Fibroblast of pulmonary artery (primary cell): ENCODE measurements around the gene ASCC3.

Source experiments
- DNase-seq: peaks from one replicate; pipeline ENCODE4 v3.0.0-alpha.2; 2010; ENCODE audit warnings: low read depth
- H3K4me3 ChIP-seq: replicated peaks from 2 replicates; pipeline ENCODE4 v1.5.1; 2011; ENCODE audit warnings: low read depth, mild to moderate bottlenecking, control low read depth, low read length, moderate library complexity
- TF ChIP-seq, protein P1 (sequence below): IDR thresholded peaks from 2 replicates; pipeline ENCODE4 v1.5.1; 2011; ENCODE audit warnings: mild to moderate bottlenecking, control low read depth, low read length, inconsistent platforms; ENCODE audit errors: missing control alignments

The ASCC3 gene

DNA sequence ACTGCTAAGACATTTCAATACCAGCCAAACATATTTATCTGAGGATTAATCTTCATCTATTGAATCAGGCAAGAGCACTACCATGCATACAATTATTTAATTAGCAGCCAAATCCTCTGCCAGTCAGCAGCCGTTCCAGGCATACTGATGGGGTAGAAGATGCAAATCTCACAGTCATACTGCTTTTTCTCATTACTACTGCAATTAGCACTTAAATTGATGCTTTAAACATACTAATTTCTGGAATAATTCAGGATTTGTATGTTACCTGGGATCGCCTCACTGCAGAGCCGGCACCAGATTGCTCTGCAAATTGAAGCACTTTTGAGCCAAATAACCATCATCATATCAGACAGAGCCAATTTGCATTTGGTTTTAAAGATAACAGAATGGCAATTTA lies 366.5 kb downstream of the ASCC3 start:
- H3K4me3 ChIP-seq, result no peak overlapping the region
- TF ChIP-seq, protein P1, sequence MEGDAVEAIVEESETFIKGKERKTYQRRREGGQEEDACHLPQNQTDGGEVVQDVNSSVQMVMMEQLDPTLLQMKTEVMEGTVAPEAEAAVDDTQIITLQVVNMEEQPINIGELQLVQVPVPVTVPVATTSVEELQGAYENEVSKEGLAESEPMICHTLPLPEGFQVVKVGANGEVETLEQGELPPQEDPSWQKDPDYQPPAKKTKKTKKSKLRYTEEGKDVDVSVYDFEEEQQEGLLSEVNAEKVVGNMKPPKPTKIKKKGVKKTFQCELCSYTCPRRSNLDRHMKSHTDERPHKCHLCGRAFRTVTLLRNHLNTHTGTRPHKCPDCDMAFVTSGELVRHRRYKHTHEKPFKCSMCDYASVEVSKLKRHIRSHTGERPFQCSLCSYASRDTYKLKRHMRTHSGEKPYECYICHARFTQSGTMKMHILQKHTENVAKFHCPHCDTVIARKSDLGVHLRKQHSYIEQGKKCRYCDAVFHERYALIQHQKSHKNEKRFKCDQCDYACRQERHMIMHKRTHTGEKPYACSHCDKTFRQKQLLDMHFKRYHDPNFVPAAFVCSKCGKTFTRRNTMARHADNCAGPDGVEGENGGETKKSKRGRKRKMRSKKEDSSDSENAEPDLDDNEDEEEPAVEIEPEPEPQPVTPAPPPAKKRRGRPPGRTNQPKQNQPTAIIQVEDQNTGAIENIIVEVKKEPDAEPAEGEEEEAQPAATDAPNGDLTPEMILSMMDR, result no peak
- DNase-seq, result no peak

GRCh38 chr6:100512203-100512862 lies 368.8 kb downstream of the ASCC3 start:
- TF ChIP-seq, protein P1, result no peak
- peak; percentile 51 for DNase-seq
- no peak overlapping the region for H3K4me3 ChIP-seq

DNA sequence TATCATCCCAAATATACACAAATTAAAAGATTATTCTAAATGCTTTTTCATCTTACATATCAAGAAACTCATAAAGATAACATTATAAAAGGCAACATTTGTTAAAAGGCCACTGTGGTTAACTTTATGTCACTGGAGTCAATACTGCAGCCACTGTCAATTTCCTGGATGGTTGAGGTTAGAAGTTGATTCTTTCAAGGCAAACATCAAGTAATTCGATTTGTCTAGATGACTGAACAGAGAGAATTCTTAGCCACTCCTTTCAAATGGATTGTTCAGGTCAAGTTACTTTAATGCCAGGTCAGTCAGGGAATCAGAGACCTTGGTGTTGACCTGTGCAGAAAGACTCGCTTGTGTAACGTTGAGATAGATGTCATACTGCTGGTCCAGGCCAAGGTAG lies 372.0 kb downstream of the ASCC3 start:
- no peak for DNase-seq

GRCh38 chr6:100506651-100507050 lies 374.5 kb downstream of the ASCC3 start:
- TF ChIP-seq, protein P1, result no peak
- DNase-seq, result peak; percentile 60
- no peak overlapping the region for H3K4me3 ChIP-seq

More for the DNA sequence above, 372.0 kb downstream of the ASCC3 start:
- no peak overlapping the region for H3K4me3 ChIP-seq
- TF ChIP-seq, protein P1, result no peak

DNA sequence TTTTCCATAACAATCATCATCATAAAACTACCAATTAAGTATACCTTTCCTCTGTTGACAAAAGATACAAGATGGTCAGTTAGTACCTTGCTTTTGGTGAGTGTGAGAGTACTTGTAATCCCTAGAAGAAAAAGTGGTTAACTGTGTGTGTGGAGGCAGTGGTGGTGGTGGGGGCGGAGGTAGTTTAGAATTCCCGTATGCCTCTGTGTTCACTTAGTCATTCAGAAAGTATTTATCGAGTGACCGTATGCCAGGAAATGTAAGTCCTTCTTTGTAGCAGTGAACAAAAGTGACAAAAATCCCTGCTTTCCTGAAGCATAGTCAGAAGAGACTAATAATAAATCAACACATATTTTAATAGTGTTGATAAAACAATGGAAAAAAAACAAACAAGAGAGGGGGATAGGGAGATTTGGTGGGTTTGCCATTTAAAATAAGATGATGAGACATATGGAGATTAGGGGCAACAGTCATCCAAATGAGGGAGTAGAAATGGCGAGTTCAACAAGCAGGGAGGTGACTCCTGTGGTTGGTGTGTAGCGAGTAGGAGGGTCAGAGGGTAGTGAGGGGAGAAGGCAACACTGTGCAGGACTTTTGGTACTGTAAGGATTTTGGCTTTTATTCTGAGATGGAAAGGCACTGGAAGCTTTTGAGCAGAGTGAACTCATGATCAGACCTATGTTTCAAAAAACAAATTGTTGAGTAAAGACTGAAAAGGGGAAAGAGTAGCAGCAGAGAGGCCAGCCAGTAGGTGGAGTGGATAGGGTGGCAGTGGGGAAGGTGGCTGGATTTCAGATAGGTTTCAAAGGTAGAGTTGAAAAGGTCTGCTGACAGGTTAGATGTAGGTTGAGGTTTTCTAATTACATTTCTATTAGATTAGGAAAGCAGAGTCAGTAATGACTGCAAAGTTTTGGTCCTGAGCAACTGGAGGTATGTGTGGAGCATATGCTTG lies 376.1 kb downstream of the ASCC3 start:
- no peak overlapping the region for H3K4me3 ChIP-seq
- TF ChIP-seq, protein P1, result peak; percentile 0
- peak; percentile 86 for DNase-seq

- DNase-seq, result no peak
- TF ChIP-seq, protein P1, result no peak
- H3K4me3 ChIP-seq, result no peak overlapping the region
Observed at GRCh38 chr6:100503043-100503705, 378.0 kb downstream of the ASCC3 start.
